Upper lobe of left lung (tissue), 6 donors: ENCODE results near the gene MSX2. TPM values are rescaled to one million over a fixed set of nuclear protein-coding genes. Genes with fewer than 3 reads are reported as not detected.

Experiments used
- ATAC-seq, 2 donors: fragments of 200-7000 bp; cut with Tn5 transposase; one replicate each; pipeline ENCODE4 v1.9.1; 2022; ENCODE audit warnings: mild to moderate bottlenecking in 2 of 2, moderate library complexity in 2 of 2; ENCODE audit not compliant: low FRiP score in 2 of 2
- DNase-seq, 2 donors: peaks; one replicate each; pipeline ENCODE4 v3.0.0-alpha.2; 2019 to 2020
- H3K27ac ChIP-seq, 4 donors: fragments of 200-600 bp; sonication (generic); one replicate each; pipeline ENCODE4 v1.5.1; 2016 to 2019
- H3K27me3 ChIP-seq, 4 donors: fragments of 200-600 bp; sonication (generic); one replicate each; pipeline ENCODE4 v1.5.1; 2017 to 2019
- H3K36me3 ChIP-seq, 4 donors: fragments of 200-600 bp; sonication (generic); one replicate each; pipeline ENCODE4 v1.5.1; 2016 to 2019
- H3K4me1 ChIP-seq, 4 donors: fragments of 200-600 bp; sonication (generic); one replicate each; pipeline ENCODE4 v1.5.1; 2018 to 2019
- H3K4me3 ChIP-seq, 4 donors: fragments of 200-600 bp; sonication (generic); one replicate each; pipeline ENCODE4 v1.5.1; 2017 to 2019; ENCODE audit warnings: mild to moderate bottlenecking in 2 of 4, moderate library complexity in 1 of 4
- H3K9me3 ChIP-seq, 4 donors: fragments of 200-600 bp; sonication (generic); one replicate each; pipeline ENCODE4 v1.5.1; 2018 to 2019
- CTCF ChIP-seq, 6 experiments: fragments of 450-650 bp in 4 of 6; fragments of 200-600 bp in 2 of 6; sonication (generic) in 2 of 6; IDR thresholded peaks; one replicate each; pipeline ENCODE4 v1.5.1; 2016 to 2019; ENCODE audit warnings: antibody characterized with exemption in 6 of 6
- EP300 ChIP-seq, 4 donors: sonication (generic); formaldehyde crosslinking; IDR thresholded peaks; one replicate each; pipeline ENCODE4 v1.5.1; 2017; ENCODE audit warnings: antibody characterized with exemption in 4 of 4, control low read depth in 2 of 4
- POLR2A ChIP-seq, 4 donors: fragments of 450-650 bp; IDR thresholded peaks; one replicate each; pipeline ENCODE4 v1.5.1; 2016 to 2017; ENCODE audit warnings: antibody characterized with exemption in 4 of 4, mild to moderate bottlenecking in 2 of 4
- POLR2AphosphoS5 ChIP-seq, 2 donors: sonication (generic); formaldehyde crosslinking; IDR thresholded peaks; one replicate each; pipeline ENCODE4 v1.5.1; 2017; ENCODE audit warnings: antibody characterized with exemption in 2 of 2
- WGBS, 2 donors: methylation state at CpG; one replicate each; pipeline ENCODE4 v1.1.5; 2017 to 2018; 5-methylcytosine and 5-hydroxymethylcytosine counted together
- small RNA-seq, 4 donors: library from RNA; depleted of rRNA; stranded (forward); fragments of <200 nt; gene quantifications; one replicate each; pipeline ENCODE3, GENCODE V24; 2016
- total RNA-seq, 6 donors: library from RNA; depleted of rRNA in 4 of 6; stranded (reverse); fragments of >200 nt in 4 of 6; gene quantifications; one replicate each; pipeline versions ENCODE4 v1.1.0 to v1.2.1, GENCODE V29; 2016 to 2021
- donor health status: DM: no; HTN: no; CAD: no; lungs with moderate emphysema.
- donor health status: DM: no; HTN: yes; CAD: no; lungs with severe emphysema.

The MSX2 gene
- total RNA-seq, 6 donors from 2014 or later, result 0.44 to 1.6 (median 1.5) TPM; not detected in 2

GRCh38 chr5:174773371-174773770 is 49.0 kb downstream of the MSX2 start:
- Histone ChIP-seq H3K4me3 (no peak overlapping the region), H3K4me1 (no peaks in the 10 kb centered on the region), H3K27me3 (no peaks in the 10 kb centered on the region), H3K27ac (no peak overlapping the region), H3K9me3 (no peaks in the 10 kb centered on the region), H3K36me3 (no peaks in the 10 kb centered on the region)
- DNase-seq (no peak), ATAC-seq (no peak)
- TF ChIP-seq CTCF (IDR thresholded peaks at IDR 0.05), result no peak
- WGBS, 2 donors, result 82 to 90% methylated on average over 3 of the region's 3 CpGs

- no peak for TF ChIP-seq POLR2A (IDR thresholded peaks at IDR 0.05)
- no peak for TF ChIP-seq EP300 (IDR thresholded peaks at IDR 0.05)
- TF ChIP-seq CTCF (IDR thresholded peaks at IDR 0.05), result no peak
- no peak for TF ChIP-seq POLR2AphosphoS5 (IDR thresholded peaks at IDR 0.05)
- H3K36me3 ChIP-seq, result no peaks in the 10 kb centered on the region
- no peaks in the 10 kb centered on the region for H3K27me3 ChIP-seq
- no peak for ATAC-seq
- no peak overlapping the region for H3K4me3 ChIP-seq
- no peak for DNase-seq
- no peaks in the 10 kb centered on the region for H3K9me3 ChIP-seq
- no peak overlapping the region for H3K27ac ChIP-seq
- H3K4me1 ChIP-seq, result no peaks in the 10 kb centered on the region
- WGBS, 2 donors, result 67 to 72% methylated on average over 3 of the region's 3 CpGs
These were observed 50.7 kb downstream of the MSX2 start for GRCh38 chr5:174775081-174775480.

- H3K36me3 ChIP-seq, result no peaks in the 10 kb centered on the region
- no peak overlapping the region for H3K4me3 ChIP-seq
- ATAC-seq (no peak), DNase-seq (no peak)
- WGBS, 2 donors, result 66% methylated on average over 6 of the region's 6 CpGs
- H3K27me3 ChIP-seq, result no peaks in the 10 kb centered on the region
- H3K4me1 ChIP-seq, result no peaks in the 10 kb centered on the region
- no peak overlapping the region for H3K27ac ChIP-seq
- no peaks in the 10 kb centered on the region for H3K9me3 ChIP-seq
- TF ChIP-seq CTCF (IDR thresholded peaks at IDR 0.05) (no peak), EP300 (IDR thresholded peaks at IDR 0.05) (no peak), POLR2A (IDR thresholded peaks at IDR 0.05) (no peak), POLR2AphosphoS5 (IDR thresholded peaks at IDR 0.05) (no peak)
These were observed 52.7 kb downstream of the MSX2 start for GRCh38 chr5:174777111-174777510.

GRCh38 chr5:174777583-174777982 is 53.2 kb downstream of the MSX2 start:
- H3K4me1 ChIP-seq, result no peaks in the 10 kb centered on the region
- no peak overlapping the region for H3K27ac ChIP-seq
- 73 to 83% methylated on average over 2 of the region's 2 CpGs for WGBS, 2 donors
- no peaks in the 10 kb centered on the region for H3K27me3 ChIP-seq
- no peaks in the 10 kb centered on the region for H3K9me3 ChIP-seq
- no peak for DNase-seq
- no peak overlapping the region for H3K4me3 ChIP-seq
- no peaks in the 10 kb centered on the region for H3K36me3 ChIP-seq
- no peak for ATAC-seq
- TF ChIP-seq EP300 (IDR thresholded peaks at IDR 0.05), result no peak
- TF ChIP-seq POLR2A (IDR thresholded peaks at IDR 0.05), result no peak
- no peak for TF ChIP-seq POLR2AphosphoS5 (IDR thresholded peaks at IDR 0.05)
- no peak for TF ChIP-seq CTCF (IDR thresholded peaks at IDR 0.05)

Small RNA genes within 50 kb of the gene (small RNA-seq; reads per million reads assigned to genes)
- 0.22 to 2.8 (median 0.35) reads per million in 4 donors for gene MIR4634
